ENCODE measurements around the gene INSIG1.

DNA sequence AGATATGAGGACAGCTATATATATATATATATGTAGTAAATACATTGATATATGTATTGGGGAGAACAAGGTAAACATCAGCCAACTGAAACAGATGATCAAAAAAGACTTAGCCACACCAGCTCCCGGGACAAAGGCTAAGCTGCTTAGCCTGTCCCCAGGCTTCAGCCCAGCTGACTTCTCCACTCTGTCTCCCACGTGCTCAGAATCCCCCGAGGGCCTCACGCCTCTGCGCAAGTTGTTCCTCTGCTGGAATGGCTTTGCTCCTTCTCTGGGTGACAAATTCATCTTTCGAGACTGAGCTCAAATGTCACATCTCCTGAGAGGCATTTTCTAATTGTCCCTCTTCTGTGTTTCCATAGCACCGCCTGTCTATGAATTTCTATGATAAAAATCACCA, 8.6 kb upstream of the INSIG1 start:
- TF ChIP-seq CTCF (tag by site-specific recombination; IDR thresholded peaks at IDR 0.05) (no peak), ZNF621 (tag by site-specific recombination; IDR thresholded peaks at IDR 0.05) (no peak), ZNF558 (tag by site-specific recombination; IDR thresholded peaks at IDR 0.05) (no peak), ZNF121 (tag by site-specific recombination; IDR thresholded peaks at IDR 0.05) (no peak), ZBTB1 (tag by site-specific recombination; IDR thresholded peaks at IDR 0.05) (no peak), OSR2 (tag by site-specific recombination; IDR thresholded peaks at IDR 0.05) (no peak)
- TF ChIP-seq, protein P1, sequence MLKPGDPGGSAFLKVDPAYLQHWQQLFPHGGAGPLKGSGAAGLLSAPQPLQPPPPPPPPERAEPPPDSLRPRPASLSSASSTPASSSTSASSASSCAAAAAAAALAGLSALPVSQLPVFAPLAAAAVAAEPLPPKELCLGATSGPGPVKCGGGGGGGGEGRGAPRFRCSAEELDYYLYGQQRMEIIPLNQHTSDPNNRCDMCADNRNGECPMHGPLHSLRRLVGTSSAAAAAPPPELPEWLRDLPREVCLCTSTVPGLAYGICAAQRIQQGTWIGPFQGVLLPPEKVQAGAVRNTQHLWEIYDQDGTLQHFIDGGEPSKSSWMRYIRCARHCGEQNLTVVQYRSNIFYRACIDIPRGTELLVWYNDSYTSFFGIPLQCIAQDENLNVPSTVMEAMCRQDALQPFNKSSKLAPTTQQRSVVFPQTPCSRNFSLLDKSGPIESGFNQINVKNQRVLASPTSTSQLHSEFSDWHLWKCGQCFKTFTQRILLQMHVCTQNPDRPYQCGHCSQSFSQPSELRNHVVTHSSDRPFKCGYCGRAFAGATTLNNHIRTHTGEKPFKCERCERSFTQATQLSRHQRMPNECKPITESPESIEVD (tag by site-specific recombination; IDR thresholded peaks at IDR 0.05): no peak
